Skeletal muscle satellite cell (primary cell): Measurements from ENCODE around the gene SMAD5.

Source experiments
- H3K27me3 ChIP-seq: 2 replicates; pipeline ENCODE4 v1.7.0; 2013; ENCODE audit warnings: low read length; ENCODE audit not compliant: control insufficient read depth, insufficient read depth
- H3K36me3 ChIP-seq: 2 replicates; pipeline ENCODE4 v1.7.0; 2013; ENCODE audit warnings: mild to moderate bottlenecking, control low read depth, low read length; ENCODE audit not compliant: insufficient read depth
- H3K4me1 ChIP-seq: 2 replicates; pipeline ENCODE4 v1.7.0; 2013; ENCODE audit warnings: low read length; ENCODE audit not compliant: control insufficient read depth, insufficient read depth
- H3K4me2 ChIP-seq: 2 replicates; pipeline ENCODE4 v1.7.0; 2013; ENCODE audit warnings: mild to moderate bottlenecking, low read length
- H3K4me3 ChIP-seq: 2 replicates; pipeline ENCODE4 v1.7.0; 2013; ENCODE audit warnings: low read length
- H3K9ac ChIP-seq: 2 replicates; pipeline ENCODE4 v1.7.0; 2013; ENCODE audit warnings: mild to moderate bottlenecking, low read depth, low read length, moderate library complexity
- H3K9me3 ChIP-seq: replicated peaks from 2 replicates; pipeline ENCODE4 v1.7.0; 2013; ENCODE audit warnings: mild to moderate bottlenecking, control low read depth, low read length

SMAD5 gene

GRCh38 chr5:136141561-136141960 is 8.9 kb downstream of the SMAD5 start:
- H3K4me3 ChIP-seq = no peak overlapping the region
- H3K4me2 ChIP-seq = no peak overlapping the region
- H3K36me3 ChIP-seq = no peaks in the 10 kb centered on the region
- H3K9ac ChIP-seq = no peak overlapping the region
- no peaks in the 10 kb centered on the region for H3K27me3 ChIP-seq
- no peaks in the 10 kb centered on the region for H3K9me3 ChIP-seq
- peaks cover 14% of the 10 kb centered on the region for H3K4me1 ChIP-seq

GRCh38 chr5:136143312-136143711 is 10.7 kb downstream of the SMAD5 start:
- peaks cover 14% of the 10 kb centered on the region for H3K4me1 ChIP-seq
- H3K9ac ChIP-seq = no peak overlapping the region
- no peak overlapping the region for H3K4me3 ChIP-seq
- no peaks in the 10 kb centered on the region for H3K27me3 ChIP-seq
- H3K36me3 ChIP-seq = no peaks in the 10 kb centered on the region
- H3K4me2 ChIP-seq = no peak overlapping the region
- H3K9me3 ChIP-seq = no peaks in the 10 kb centered on the region

- Histone ChIP-seq H3K36me3 (no peaks in the 10 kb centered on the region), H3K4me1 (peaks cover 14% of the 10 kb centered on the region), H3K9me3 (no peaks in the 10 kb centered on the region), H3K9ac (no peak overlapping the region), H3K4me2 (no peak overlapping the region), H3K27me3 (no peaks in the 10 kb centered on the region), H3K4me3 (no peak overlapping the region)
Measured at GRCh38 chr5:136143763-136144162, 11.1 kb downstream of the SMAD5 start.

- H3K4me1 ChIP-seq = peaks cover 14% of the 10 kb centered on the region
- no peaks in the 10 kb centered on the region for H3K27me3 ChIP-seq
Measured at GRCh38 chr5:136145030-136145429, 12.4 kb downstream of the SMAD5 start.

GRCh38 chr5:136146201-136146600 is 13.6 kb downstream of the SMAD5 start:
- H3K36me3 ChIP-seq = peaks cover 3% of the 10 kb centered on the region
- no peak overlapping the region for H3K4me2 ChIP-seq
- H3K4me3 ChIP-seq = no peak overlapping the region
- H3K9ac ChIP-seq = no peak overlapping the region
- no peaks in the 10 kb centered on the region for H3K27me3 ChIP-seq
- H3K9me3 ChIP-seq = no peaks in the 10 kb centered on the region
- peaks cover 14% of the 10 kb centered on the region for H3K4me1 ChIP-seq

More at GRCh38 chr5:136145030-136145429, 12.4 kb downstream of the SMAD5 start:
- no peak overlapping the region for H3K4me2 ChIP-seq
- H3K4me3 ChIP-seq = no peak overlapping the region
- H3K9ac ChIP-seq = no peak overlapping the region
- H3K9me3 ChIP-seq = no peaks in the 10 kb centered on the region
- peaks cover 3% of the 10 kb centered on the region for H3K36me3 ChIP-seq

- Histone ChIP-seq H3K9me3 (no peaks in the 10 kb centered on the region), H3K27me3 (no peaks in the 10 kb centered on the region), H3K36me3 (peaks cover 11% of the 10 kb centered on the region)
Measured at GRCh38 chr5:136147632-136148031, 15.0 kb downstream of the SMAD5 start.

GRCh38 chr5:136149891-136150290 is 17.2 kb downstream of the SMAD5 start:
- peaks cover 30% of the 10 kb centered on the region for H3K36me3 ChIP-seq
- no peaks in the 10 kb centered on the region for H3K9me3 ChIP-seq
- H3K27me3 ChIP-seq = no peaks in the 10 kb centered on the region
- no peak overlapping the region for H3K9ac ChIP-seq
- no peak overlapping the region for H3K4me2 ChIP-seq
- no peak overlapping the region for H3K4me3 ChIP-seq
- peaks cover 3% of the 10 kb centered on the region for H3K4me1 ChIP-seq

More at GRCh38 chr5:136147632-136148031, 15.0 kb downstream of the SMAD5 start:
- Histone ChIP-seq H3K9ac (no peak overlapping the region), H3K4me3 (no peak overlapping the region), H3K4me1 (peaks cover 14% of the 10 kb centered on the region), H3K4me2 (no peak overlapping the region)

- Histone ChIP-seq H3K4me1 (no peaks in the 10 kb centered on the region), H3K4me3 (no peak overlapping the region), H3K36me3 (peaks cover 55% of the 10 kb centered on the region), H3K27me3 (no peaks in the 10 kb centered on the region), H3K4me2 (no peak overlapping the region), H3K9ac (no peak overlapping the region), H3K9me3 (no peaks in the 10 kb centered on the region)
Measured at GRCh38 chr5:136153581-136154236, 21.1 kb downstream of the SMAD5 start.

GRCh38 chr5:136155078-136155477 is 22.4 kb downstream of the SMAD5 start:
- no peak overlapping the region for H3K4me2 ChIP-seq
- H3K9ac ChIP-seq = no peak overlapping the region
- no peaks in the 10 kb centered on the region for H3K27me3 ChIP-seq
- peaks cover 4% of the 10 kb centered on the region for H3K4me1 ChIP-seq
- H3K9me3 ChIP-seq = no peaks in the 10 kb centered on the region
- no peak overlapping the region for H3K4me3 ChIP-seq
- H3K36me3 ChIP-seq = peaks cover 52% of the 10 kb centered on the region

GRCh38 chr5:136155761-136156160 is 23.1 kb downstream of the SMAD5 start:
- Histone ChIP-seq H3K9me3 (no peaks in the 10 kb centered on the region), H3K36me3 (peaks cover 53% of the 10 kb centered on the region), H3K9ac (no peak overlapping the region), H3K4me1 (peaks cover 4% of the 10 kb centered on the region), H3K4me2 (no peak overlapping the region), H3K27me3 (no peaks in the 10 kb centered on the region), H3K4me3 (no peak overlapping the region)

- H3K27me3 ChIP-seq = no peaks in the 10 kb centered on the region
- peaks cover 4% of the 10 kb centered on the region for H3K4me1 ChIP-seq
- H3K4me3 ChIP-seq = no peak overlapping the region
- H3K4me2 ChIP-seq = no peak overlapping the region
- H3K9me3 ChIP-seq = no peaks in the 10 kb centered on the region
- H3K36me3 ChIP-seq = peaks cover 59% of the 10 kb centered on the region
- no peak overlapping the region for H3K9ac ChIP-seq
Measured at GRCh38 chr5:136157514-136157913, 24.9 kb downstream of the SMAD5 start.

GRCh38 chr5:136159457-136159856 is 26.8 kb downstream of the SMAD5 start:
- no peaks in the 10 kb centered on the region for H3K9me3 ChIP-seq
- peaks cover 4% of the 10 kb centered on the region for H3K4me1 ChIP-seq
- no peaks in the 10 kb centered on the region for H3K27me3 ChIP-seq
- H3K4me3 ChIP-seq = no peak overlapping the region
- H3K4me2 ChIP-seq = no peak overlapping the region
- peaks cover 54% of the 10 kb centered on the region for H3K36me3 ChIP-seq
- H3K9ac ChIP-seq = no peak overlapping the region
